Measurements from ENCODE around the gene SLAMF9.

DNA sequence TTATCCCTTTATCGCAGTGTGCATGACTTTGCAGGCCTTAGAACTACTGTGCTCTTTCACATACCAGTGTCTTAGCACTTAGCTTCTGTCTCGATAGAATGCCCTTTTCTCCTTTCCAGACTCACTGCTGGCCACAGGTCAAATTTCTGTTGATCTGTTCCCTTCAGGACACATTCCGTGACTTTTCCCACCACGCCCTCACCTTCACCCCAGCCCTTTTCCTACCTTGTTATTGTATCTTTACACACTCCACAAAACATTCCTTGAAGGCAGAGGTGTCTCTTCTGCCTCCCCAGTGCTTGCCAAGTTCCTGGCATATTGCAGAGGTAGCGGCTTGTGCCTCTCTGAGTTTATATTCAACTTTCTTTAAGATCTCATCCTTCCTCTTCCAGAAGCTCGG, 4.9 kb downstream of the SLAMF9 start:
- TF ChIP-seq GATA2 (IDR thresholded peaks at IDR 0.05; ENCODE audit: low read depth, low read length) (no peak), GATA3 (IDR thresholded peaks at IDR 0.05; ENCODE audit: low read depth, low read length) (no peak)
